UCSD-AML1 (cell line): Measurements from ENCODE around the gene TNRC6A.
"Not testable (repeated sequence)": the region's sequence is repeated elsewhere in the genome, so short reads cannot be mapped to it uniquely, and the experiment has no call there.

Experiments used
- DNase-seq: peaks from one replicate; lab custom pipeline; 2025; ENCODE audit not compliant: unreplicated experiment; lab: John Stamatoyannopoulos, UW

Gene TNRC6A

GRCh38 chr16:24729243-24729950, at the start of gene TNRC6A:
TNRC6A (plus strand) TSS chr16:24729651; CDS start chr16:24729842, 191 bp downstream.
- peak; percentile 87 for DNase-seq

- DNase-seq: no peak
Observed at GRCh38 chr16:24681793-24682192, 47.7 kb upstream of the TNRC6A start.

- DNase-seq: no peak
Observed at GRCh38 chr16:24683250-24683649, 46.2 kb upstream of the TNRC6A start.

- DNase-seq: no peak
Observed at GRCh38 chr16:24683847-24684493, 45.5 kb upstream of the TNRC6A start.

- DNase-seq: no peak
Observed at GRCh38 chr16:24685539-24686432, 43.7 kb upstream of the TNRC6A start.

GRCh38 chr16:24686678-24687077, 42.8 kb upstream of the TNRC6A start:
- DNase-seq: no peak

GRCh38 chr16:24688359-24688758, 41.1 kb upstream of the TNRC6A start:
- DNase-seq: no peak

GRCh38 chr16:24689128-24689527, 40.3 kb upstream of the TNRC6A start:
- DNase-seq: peak; percentile 26

GRCh38 chr16:24692854-24693253, 36.6 kb upstream of the TNRC6A start:
- DNase-seq: no peak

- DNase-seq: no peak
Observed at GRCh38 chr16:24694931-24695330, 34.5 kb upstream of the TNRC6A start.

- DNase-seq: no peak
Observed at GRCh38 chr16:24696699-24697098, 32.8 kb upstream of the TNRC6A start.

GRCh38 chr16:24698308-24698707, 31.1 kb upstream of the TNRC6A start:
- DNase-seq: no peak

GRCh38 chr16:24699151-24699723, 30.2 kb upstream of the TNRC6A start:
- no peak for DNase-seq

- no peak for DNase-seq
Observed at GRCh38 chr16:24700549-24701392, 28.7 kb upstream of the TNRC6A start.

- DNase-seq: no peak
Observed at GRCh38 chr16:24701521-24701951, 27.9 kb upstream of the TNRC6A start.

GRCh38 chr16:24707760-24708159, 21.7 kb upstream of the TNRC6A start:
- DNase-seq: not testable (repeated sequence)

GRCh38 chr16:24713379-24713778, 16.1 kb upstream of the TNRC6A start:
- DNase-seq: no peak

GRCh38 chr16:24717411-24717810, 12.0 kb upstream of the TNRC6A start:
- DNase-seq: no peak

GRCh38 chr16:24718967-24719521, 10.4 kb upstream of the TNRC6A start:
- DNase-seq: no peak

- DNase-seq: no peak
Observed at GRCh38 chr16:24721830-24722238, 7.6 kb upstream of the TNRC6A start.
